ENCODE measurements around the gene ARPP21.

GRCh38 chr3:35639254-35640186, at the start of gene ARPP21:
- TF ChIP-seq CTCF (optimal IDR thresholded peaks at IDR 0.05 in 1 of 3, IDR thresholded peaks at IDR 0.05 in 1 of 3, conservative IDR thresholded peaks at IDR 0.05 in 1 of 3; ENCODE audit: extremely low read depth in 1 of 3, insufficient read depth in 2 of 3, low read length in 3 of 3), result no peak
- TF ChIP-seq EZH2 (IDR thresholded peaks at IDR 0.05; ENCODE audit: low read length), result peak; percentile 92
